Muscle of leg (tissue), 11 donors: Measurements from ENCODE around the gene ITGBL1. TPM values are rescaled to one million over a fixed set of nuclear protein-coding genes. Genes with fewer than 3 reads are reported as not detected.

Experiments used
- DNase-seq: peaks from one replicate; pipeline ENCODE4 v3.0.0; 2013
- H3K27ac ChIP-seq: one replicate; pipeline ENCODE4 v1.5.1; 2013; ENCODE audit warnings: mild to moderate bottlenecking, low read length, control low read depth
- H3K27me3 ChIP-seq: one replicate; pipeline ENCODE4 v1.6.1; 2013; ENCODE audit warnings: low read length; ENCODE audit not compliant: control insufficient read depth, insufficient read depth
- H3K36me3 ChIP-seq: one replicate; pipeline ENCODE4 v1.6.1; 2013; ENCODE audit warnings: low read length; ENCODE audit not compliant: control insufficient read depth, insufficient read depth
- H3K4me1 ChIP-seq: one replicate; pipeline ENCODE4 v1.6.1; 2013; ENCODE audit warnings: low read length; ENCODE audit not compliant: control insufficient read depth, insufficient read depth
- H3K4me3 ChIP-seq: one replicate; pipeline ENCODE4 v1.5.1; 2013; ENCODE audit warnings: low read length, control low read depth
- H3K9me3 ChIP-seq: replicated peaks from 2 replicates; pipeline ENCODE4 v1.6.1; 2013; ENCODE audit warnings: low read depth, low read length; ENCODE audit not compliant: control insufficient read depth
- whole genome bisulfite sequencing: methylation state at CpG from one replicate; pipeline ENCODE4 v1.1.5; 2013; ENCODE audit warnings: missing lambda C conversion rate; ENCODE audit not compliant: insufficient coverage; 5-methylcytosine and 5-hydroxymethylcytosine counted together
- polyA plus RNA-seq, 8 donors: library from polyadenylated mRNA; unstranded; fragments of 120-200 nt; gene quantifications; one replicate each; pipeline versions ENCODE4 v1.2.1 to v1.2.3, GENCODE V29; 2013; ENCODE audit warnings: inconsistent platforms in 1 of 8, low replicate concordance in 1 of 8; ENCODE audit not compliant: insufficient read length in 8 of 8, insufficient read depth in 1 of 8
- total RNA-seq: library from RNA; stranded (reverse); fragments of 120-200 nt; gene quantifications from one replicate; pipeline ENCODE4 v1.2.4, GENCODE V29; 2013

The ITGBL1 gene
- total and polyA plus RNA-seq, 9 donors = 0.96 to 22.4 (median 3.3) TPM

- Histone ChIP-seq H3K9me3 (no peaks in the 10 kb centered on the region), H3K36me3 (no peaks in the 10 kb centered on the region), H3K27me3 (no peaks in the 10 kb centered on the region), H3K4me1 (no peaks in the 10 kb centered on the region), H3K27ac (no peak overlapping the region), H3K4me3 (no peak overlapping the region)
- no peak for DNase-seq
These were observed 58.7 kb downstream of the ITGBL1 start for GRCh38 chr13:101511161-101511560.

- Histone ChIP-seq H3K27me3 (no peaks in the 10 kb centered on the region), H3K27ac (no peak overlapping the region), H3K4me3 (no peak overlapping the region), H3K4me1 (no peaks in the 10 kb centered on the region), H3K9me3 (no peaks in the 10 kb centered on the region), H3K36me3 (no peaks in the 10 kb centered on the region)
- no CpG with 5 or more reads among the region's 2 CpGs for WGBS
- DNase-seq = no peak
These were observed 59.3 kb downstream of the ITGBL1 start for GRCh38 chr13:101511766-101512165.

- no peaks in the 10 kb centered on the region for H3K9me3 ChIP-seq
- no CpG with 5 or more reads among the region's 1 CpG for WGBS
- no peaks in the 10 kb centered on the region for H3K36me3 ChIP-seq
- DNase-seq = no peak
- H3K4me1 ChIP-seq = no peaks in the 10 kb centered on the region
- no peaks in the 10 kb centered on the region for H3K27me3 ChIP-seq
- no peak overlapping the region for H3K4me3 ChIP-seq
- no peak overlapping the region for H3K27ac ChIP-seq
These were observed 60.2 kb downstream of the ITGBL1 start for GRCh38 chr13:101512650-101513049.

- H3K4me1 ChIP-seq = no peaks in the 10 kb centered on the region
- no peaks in the 10 kb centered on the region for H3K27me3 ChIP-seq
- H3K27ac ChIP-seq = no peak overlapping the region
- no peaks in the 10 kb centered on the region for H3K36me3 ChIP-seq
- no peak overlapping the region for H3K4me3 ChIP-seq
- no CpG with 5 or more reads among the region's 1 CpG for WGBS
- no peaks in the 10 kb centered on the region for H3K9me3 ChIP-seq
- DNase-seq = no peak
These were observed 61.6 kb downstream of the ITGBL1 start for GRCh38 chr13:101514100-101514499.

- Histone ChIP-seq H3K27me3 (no peaks in the 10 kb centered on the region), H3K36me3 (no peaks in the 10 kb centered on the region), H3K9me3 (no peaks in the 10 kb centered on the region), H3K4me1 (no peaks in the 10 kb centered on the region), H3K4me3 (no peak overlapping the region), H3K27ac (no peak overlapping the region)
- DNase-seq = peak; percentile 53
These were observed 62.3 kb downstream of the ITGBL1 start for GRCh38 chr13:101514695-101515275.

GRCh38 chr13:101515504-101515903 lies 63.0 kb downstream of the ITGBL1 start:
- no peaks in the 10 kb centered on the region for H3K36me3 ChIP-seq
- no peak overlapping the region for H3K4me3 ChIP-seq
- no peaks in the 10 kb centered on the region for H3K4me1 ChIP-seq
- no peaks in the 10 kb centered on the region for H3K27me3 ChIP-seq
- no peak for DNase-seq
- WGBS = no CpG with 5 or more reads among the region's 3 CpGs
- no peak overlapping the region for H3K27ac ChIP-seq
- H3K9me3 ChIP-seq = no peaks in the 10 kb centered on the region

- Histone ChIP-seq H3K27ac (no peak overlapping the region), H3K27me3 (no peaks in the 10 kb centered on the region), H3K36me3 (no peaks in the 10 kb centered on the region), H3K4me3 (no peak overlapping the region), H3K4me1 (no peaks in the 10 kb centered on the region), H3K9me3 (no peaks in the 10 kb centered on the region)
- no peak for DNase-seq
- WGBS = no CpG with 5 or more reads among the region's 2 CpGs
These were observed 63.8 kb downstream of the ITGBL1 start for GRCh38 chr13:101516262-101516661.

GRCh38 chr13:101520672-101521071 lies 68.2 kb downstream of the ITGBL1 start:
- no peak for DNase-seq

GRCh38 chr13:101521371-101521770 lies 68.9 kb downstream of the ITGBL1 start:
- H3K36me3 ChIP-seq = no peaks in the 10 kb centered on the region
- 82% methylated on average over 6 of the region's 6 CpGs for WGBS
- H3K27me3 ChIP-seq = no peaks in the 10 kb centered on the region
- H3K27ac ChIP-seq = no peak overlapping the region
- no peaks in the 10 kb centered on the region for H3K4me1 ChIP-seq
- no peak for DNase-seq
- H3K9me3 ChIP-seq = no peaks in the 10 kb centered on the region
- no peak overlapping the region for H3K4me3 ChIP-seq

More at GRCh38 chr13:101520672-101521071, 68.2 kb downstream of the ITGBL1 start:
- WGBS = 56% methylated on average over 2 of the region's 4 CpGs
- Histone ChIP-seq H3K4me3 (no peak overlapping the region), H3K9me3 (no peaks in the 10 kb centered on the region), H3K36me3 (no peaks in the 10 kb centered on the region), H3K27me3 (no peaks in the 10 kb centered on the region), H3K27ac (no peak overlapping the region), H3K4me1 (no peaks in the 10 kb centered on the region)

- Histone ChIP-seq H3K9me3 (no peaks in the 10 kb centered on the region), H3K4me1 (no peaks in the 10 kb centered on the region), H3K36me3 (no peaks in the 10 kb centered on the region), H3K4me3 (no peak overlapping the region), H3K27me3 (no peaks in the 10 kb centered on the region), H3K27ac (no peak overlapping the region)
- no peak for DNase-seq
- 67% methylated on average over 1 of the region's 5 CpGs for WGBS
These were observed 70.1 kb downstream of the ITGBL1 start for GRCh38 chr13:101522607-101523006.
